Colon (tissue), 2 donors: Measurements from ENCODE around the gene ATG4C.
"Not testable (repeated sequence)": the region's sequence is repeated elsewhere in the genome, so short reads cannot be mapped to it uniquely, and the experiment has no call there.

ENCODE experiments used
- FAIRE-seq: peaks from 2 replicates; lab custom pipeline; 2012; peaks lifted over from hg19 to GRCh38; lab: Jason Lieb, UNC
- donor health status: control.
- donor health status: control.

The ATG4C gene

GRCh38 chr1:62774971-62775595 is 8.8 kb upstream of the ATG4C start:
- FAIRE-seq: no peak

GRCh38 chr1:62778208-62778607 is 5.7 kb upstream of the ATG4C start:
- FAIRE-seq: no peak

GRCh38 chr1:62781841-62782543 is 1.9 kb upstream of the ATG4C start:
- no peak for FAIRE-seq

GRCh38 chr1:62782544-62783212 is 1.3 kb upstream of the ATG4C start:
- not testable (repeated sequence) for FAIRE-seq

GRCh38 chr1:62784509-62785365 is 805 bp downstream of the ATG4C start:
- FAIRE-seq: no peak

GRCh38 chr1:62790716-62791115 is 6.8 kb downstream of the ATG4C start:
- FAIRE-seq: no peak

- FAIRE-seq: no peak
Observed at GRCh38 chr1:62794053-62794452, 10.1 kb downstream of the ATG4C start.

- peak; percentile 28 for FAIRE-seq
Observed at GRCh38 chr1:62796221-62796620, 12.3 kb downstream of the ATG4C start.

GRCh38 chr1:62799688-62800087 is 15.8 kb downstream of the ATG4C start:
- no peak for FAIRE-seq

- FAIRE-seq: no peak
Observed at GRCh38 chr1:62800281-62800680, 16.3 kb downstream of the ATG4C start.

GRCh38 chr1:62800825-62801306 is 16.9 kb downstream of the ATG4C start:
- no peak for FAIRE-seq

GRCh38 chr1:62809788-62810187 is 25.9 kb downstream of the ATG4C start:
- no peak for FAIRE-seq

- FAIRE-seq: peak; percentile 49
Observed at GRCh38 chr1:62810420-62811274, 26.7 kb downstream of the ATG4C start.

GRCh38 chr1:62823556-62823955 is 39.6 kb downstream of the ATG4C start:
- no peak for FAIRE-seq

GRCh38 chr1:62826901-62827300 is 43.0 kb downstream of the ATG4C start:
- FAIRE-seq: no peak

- FAIRE-seq: not testable (repeated sequence)
Observed at GRCh38 chr1:62827786-62828185, 43.9 kb downstream of the ATG4C start.

GRCh38 chr1:62832276-62832675 is 48.3 kb downstream of the ATG4C start:
- no peak for FAIRE-seq

- no peak for FAIRE-seq
Observed at GRCh38 chr1:62833529-62833928, 49.6 kb downstream of the ATG4C start.

GRCh38 chr1:62834400-62834961 is 50.5 kb downstream of the ATG4C start:
- FAIRE-seq: no peak

GRCh38 chr1:62836856-62837540 is 53.1 kb downstream of the ATG4C start:
- FAIRE-seq: no peak
